HG03064 (cell line): Measurements from ENCODE around the gene TMEM51.

Source experiments
- ATAC-seq: cut with Tn5 transposase; IDR thresholded peaks from one replicate; pipeline ENCODE4 v1.9.1; 2021; ENCODE audit warnings: low read depth; ENCODE audit not compliant: unreplicated experiment

TMEM51 gene

DNA sequence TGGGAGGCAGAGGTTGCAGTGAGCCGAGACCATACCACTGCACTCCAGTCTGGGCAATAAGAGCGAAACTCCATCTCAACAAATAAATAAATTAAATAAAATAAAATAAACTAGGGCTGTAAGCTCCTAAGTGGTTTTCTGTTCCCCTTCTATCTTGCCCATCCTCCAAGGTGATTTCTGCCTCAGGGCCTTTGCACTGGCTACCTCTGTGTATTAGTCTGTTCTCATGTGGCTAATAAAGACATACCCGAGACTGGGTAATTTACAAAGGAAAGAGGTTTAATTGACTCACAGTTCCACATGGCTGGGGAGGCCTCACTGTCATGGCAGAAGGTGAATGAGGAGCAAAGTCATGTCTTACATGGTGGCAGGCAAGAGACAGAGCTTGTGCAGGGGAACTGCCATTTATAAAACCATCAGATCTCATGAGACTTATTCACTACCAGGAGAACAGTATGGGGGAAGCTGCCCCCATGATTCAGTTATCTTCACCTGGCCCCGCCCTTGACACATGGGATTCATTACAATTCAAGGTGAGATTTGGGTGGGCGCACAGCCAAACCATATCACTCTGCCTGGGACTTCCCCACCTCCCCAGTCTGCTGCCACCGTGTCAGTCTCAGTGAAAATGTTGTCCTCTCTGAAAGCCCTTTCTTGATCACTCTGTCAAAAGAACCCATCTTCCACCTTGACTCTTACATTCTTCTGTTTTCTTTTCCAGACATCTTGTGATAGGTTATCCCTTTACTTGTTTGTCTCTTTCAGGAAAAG, 22.0 kb downstream of the TMEM51 start:
- peak; percentile 14 for ATAC-seq

GRCh38 chr1:15176120-15176519, 22.6 kb downstream of the TMEM51 start:
- peak; percentile 76 for ATAC-seq

- no peak for ATAC-seq
These were observed 23.5 kb downstream of the TMEM51 start for GRCh38 chr1:15176898-15177665.

- ATAC-seq: no peak
These were observed 24.2 kb downstream of the TMEM51 start for GRCh38 chr1:15177710-15178166.

DNA sequence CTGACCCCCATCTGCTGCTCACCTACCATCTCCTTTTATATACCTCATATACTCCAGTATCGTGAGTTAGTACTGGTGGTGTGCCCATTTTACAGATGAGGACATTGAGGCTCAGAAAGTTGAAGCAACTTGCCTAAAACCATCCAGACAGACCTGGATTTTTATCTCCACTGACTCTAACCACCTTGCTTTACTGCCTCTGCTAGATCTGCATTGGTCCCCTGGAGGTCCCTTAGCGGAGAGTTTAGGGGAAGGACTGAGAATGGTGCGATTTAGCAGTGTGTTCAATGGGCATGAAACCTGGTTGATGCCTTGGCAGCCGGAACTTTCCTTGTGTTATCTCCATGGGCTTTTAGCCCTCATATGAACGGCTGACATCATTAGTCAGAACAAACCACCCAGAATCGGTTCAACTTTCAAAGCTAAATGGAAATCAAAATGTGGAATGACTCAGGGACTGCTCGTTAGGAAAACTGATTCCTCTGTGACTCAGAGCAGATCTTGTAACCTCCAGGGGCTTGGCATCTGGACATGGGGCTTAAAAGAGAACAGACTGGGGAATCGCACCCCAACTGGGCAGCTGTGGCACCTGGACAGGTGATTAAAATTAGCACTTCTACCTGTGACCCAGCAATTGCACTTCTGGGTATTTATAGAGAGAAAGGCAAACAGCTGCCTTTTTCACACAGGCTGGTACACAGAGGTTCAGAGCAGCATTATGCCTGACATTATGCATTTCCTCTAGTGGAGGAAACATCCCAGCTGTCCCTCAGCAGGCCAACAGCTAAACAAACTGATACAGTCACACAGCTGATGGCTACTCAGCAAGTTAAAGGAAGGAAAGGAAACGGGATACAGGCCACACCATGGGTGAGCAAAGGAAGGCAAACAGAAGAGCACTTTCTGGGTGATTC, 25.3 kb downstream of the TMEM51 start:
- ATAC-seq: no peak

DNA sequence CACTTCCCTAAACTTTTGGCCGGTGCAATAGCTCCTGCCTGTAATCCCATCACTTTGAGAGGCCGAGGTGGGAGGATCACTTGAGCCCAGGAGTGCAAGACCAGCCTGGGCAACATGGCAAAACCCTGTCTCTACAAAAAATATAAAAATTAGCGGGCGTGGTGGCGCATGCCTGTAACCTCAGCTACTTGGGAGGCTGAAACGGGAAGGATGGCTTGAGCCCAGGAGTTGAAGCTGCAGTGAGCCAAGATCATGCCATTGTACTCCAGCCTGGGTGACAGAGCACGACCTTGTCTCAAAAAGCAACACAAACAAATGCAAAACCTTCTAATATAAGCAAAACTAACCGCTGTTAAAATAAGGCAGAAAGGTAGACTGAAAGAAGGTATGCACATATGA, 25.9 kb downstream of the TMEM51 start:
- no peak for ATAC-seq

DNA sequence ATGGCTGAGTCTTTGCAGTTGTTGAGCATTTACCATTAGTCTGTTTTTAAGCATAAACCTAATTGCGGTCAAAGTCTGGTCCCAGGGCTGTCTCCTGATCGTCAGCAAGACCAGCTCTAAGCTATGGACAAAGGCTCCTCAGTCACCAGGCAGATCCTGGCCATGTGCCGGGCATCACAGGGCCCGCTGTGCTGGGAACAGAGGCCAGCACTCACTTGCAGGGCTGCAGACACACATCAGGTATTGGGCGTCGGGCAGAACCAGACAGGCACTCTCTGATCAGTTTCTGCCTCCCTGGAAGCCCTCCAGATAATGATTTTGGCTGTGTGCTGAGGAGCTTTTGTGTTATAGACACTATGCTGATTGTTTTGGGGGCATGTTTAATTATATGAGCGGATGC, 26.6 kb downstream of the TMEM51 start:
- no peak for ATAC-seq

GRCh38 chr1:15180945-15181523, 27.5 kb downstream of the TMEM51 start:
- no peak for ATAC-seq

DNA sequence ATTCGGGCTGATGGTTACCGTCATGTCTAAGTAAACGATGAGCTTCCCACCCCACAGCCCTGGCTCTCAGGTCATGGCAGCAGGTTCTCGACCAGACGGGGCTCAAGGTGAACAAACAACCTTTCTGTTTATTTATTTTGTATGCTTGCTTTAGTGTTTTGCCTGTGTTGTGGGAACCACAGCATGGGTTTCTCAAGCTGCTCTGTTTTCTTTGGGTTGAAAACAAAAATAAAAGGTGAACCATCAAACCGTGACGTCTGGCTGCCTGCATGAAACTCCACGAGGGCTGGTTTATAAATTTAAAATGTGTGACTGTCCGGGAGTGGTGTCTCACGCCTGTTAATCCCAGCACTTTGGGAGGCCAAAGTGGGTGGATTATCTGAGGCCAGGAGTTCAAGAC, 28.0 kb downstream of the TMEM51 start:
- ATAC-seq: no peak

- no peak for ATAC-seq
These were observed 31.1 kb downstream of the TMEM51 start for GRCh38 chr1:15184436-15185241.

DNA sequence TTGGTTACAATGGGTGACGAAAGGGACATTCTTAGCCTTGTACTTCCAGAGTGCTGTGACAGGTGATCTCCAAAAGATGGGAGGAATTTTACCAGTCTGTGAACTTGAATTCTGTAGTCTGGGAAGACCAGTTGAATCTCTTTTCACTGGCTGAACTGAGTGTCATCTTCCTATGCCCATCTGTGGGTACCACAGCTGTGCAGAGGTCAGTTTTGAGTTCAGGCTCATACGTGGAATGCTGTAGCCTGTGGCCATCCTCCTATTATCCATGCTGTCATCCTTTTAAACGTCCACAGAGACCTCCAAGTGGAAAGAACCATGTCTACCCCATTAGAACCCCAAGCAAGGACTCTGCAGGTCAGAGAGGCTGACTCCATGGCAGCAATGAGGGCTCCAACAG, 32.1 kb downstream of the TMEM51 start:
- ATAC-seq: no peak

DNA sequence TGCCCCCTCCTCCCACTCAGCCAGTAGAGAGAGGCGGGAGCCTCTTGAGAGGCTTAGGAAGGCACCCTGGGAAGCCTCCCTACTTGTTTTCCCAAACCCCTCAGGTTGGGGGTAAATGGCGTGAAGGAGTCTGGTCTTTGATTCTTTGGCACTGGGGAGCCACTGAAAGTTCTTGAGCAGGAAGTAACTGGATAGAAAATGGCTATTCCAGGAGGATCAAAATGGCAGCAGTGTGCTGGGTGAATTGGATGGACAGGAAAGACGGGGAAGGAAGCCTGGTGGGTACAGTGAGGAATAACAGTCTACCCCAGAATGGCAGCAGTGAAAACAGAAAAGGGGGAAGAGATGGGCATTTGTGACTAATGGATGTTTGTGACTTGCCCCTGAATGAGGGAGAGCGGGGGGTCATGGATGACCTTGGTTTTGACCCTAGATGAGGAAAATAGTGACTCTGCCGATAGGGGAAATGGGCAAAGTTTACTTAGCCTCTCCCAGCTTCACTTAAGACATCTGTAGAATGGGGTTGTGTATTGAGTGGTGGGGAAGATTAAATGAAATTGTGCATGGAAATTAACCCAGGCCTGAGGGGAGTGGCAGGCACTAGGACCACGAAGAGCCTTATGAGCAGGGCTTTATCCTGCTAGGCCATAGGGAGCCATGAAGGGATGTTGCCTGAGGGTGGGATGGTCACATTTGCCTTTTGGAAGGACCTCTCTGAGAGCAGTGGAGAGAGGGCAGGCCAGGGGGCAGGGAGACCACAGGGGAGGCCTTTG, 32.7 kb downstream of the TMEM51 start:
- no peak for ATAC-seq

DNA sequence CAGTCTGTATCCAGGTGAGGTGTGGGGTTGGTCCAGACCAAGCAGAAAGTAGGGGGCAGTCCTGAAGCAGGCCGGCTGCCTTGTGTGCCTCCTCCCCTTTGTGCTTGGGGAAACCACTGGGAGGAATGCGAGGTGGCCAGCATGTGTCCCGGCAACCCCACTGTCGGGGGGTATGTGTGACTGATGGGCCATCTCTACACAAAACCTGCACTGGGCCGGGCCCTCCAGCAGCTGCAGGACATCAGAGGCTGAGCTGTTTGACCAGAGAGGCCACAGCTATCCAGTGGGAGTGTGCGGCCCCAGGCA, 33.3 kb downstream of the TMEM51 start:
- no peak for ATAC-seq

DNA sequence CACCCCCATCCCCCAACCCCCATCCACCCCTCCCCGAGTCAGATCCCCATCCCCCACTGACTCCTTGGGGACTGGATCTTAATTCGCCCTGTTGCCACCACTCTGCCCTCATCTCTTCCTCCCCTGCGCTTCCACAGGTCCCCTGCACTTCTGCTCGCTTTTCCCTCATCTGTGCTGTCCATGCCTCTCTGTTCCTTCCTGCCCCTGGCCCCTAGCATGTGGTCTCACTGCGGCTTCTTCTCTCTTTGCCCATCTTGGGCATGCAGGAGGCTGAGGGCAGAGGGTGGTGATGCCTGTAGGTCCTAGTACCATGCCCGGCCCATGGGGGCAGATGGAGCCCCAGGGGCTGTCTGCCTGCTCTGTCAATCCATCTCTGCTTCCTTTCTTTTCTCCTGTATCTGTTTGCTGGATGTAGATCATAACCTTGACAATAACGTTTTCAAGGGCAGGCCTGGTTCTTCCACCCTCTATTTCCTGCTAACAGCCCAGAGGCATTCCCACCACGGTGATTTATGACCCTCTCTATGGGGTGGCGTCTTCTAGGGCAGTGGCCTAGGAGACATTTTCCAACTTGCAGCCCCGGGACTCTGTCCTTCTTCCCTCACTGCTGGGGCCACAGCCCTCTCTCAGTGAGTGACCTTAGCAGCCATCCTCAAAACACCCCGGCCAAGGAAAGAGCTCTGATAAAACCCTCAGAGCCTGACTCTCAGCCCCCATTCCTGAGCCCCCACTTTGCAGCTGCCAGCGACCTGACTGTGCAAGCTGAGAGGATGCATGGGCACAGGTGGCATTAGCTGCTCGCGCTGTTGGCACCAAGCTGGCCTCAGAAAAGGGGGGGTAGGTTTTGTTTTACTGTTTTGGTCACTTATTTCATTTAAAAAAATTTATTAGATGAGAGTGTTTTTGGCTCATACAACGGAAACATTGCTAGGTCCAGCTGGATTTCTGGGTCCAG, 33.9 kb downstream of the TMEM51 start:
- no peak for ATAC-seq

GRCh38 chr1:15188130-15188524, 34.6 kb downstream of the TMEM51 start:
- ATAC-seq: no peak

DNA sequence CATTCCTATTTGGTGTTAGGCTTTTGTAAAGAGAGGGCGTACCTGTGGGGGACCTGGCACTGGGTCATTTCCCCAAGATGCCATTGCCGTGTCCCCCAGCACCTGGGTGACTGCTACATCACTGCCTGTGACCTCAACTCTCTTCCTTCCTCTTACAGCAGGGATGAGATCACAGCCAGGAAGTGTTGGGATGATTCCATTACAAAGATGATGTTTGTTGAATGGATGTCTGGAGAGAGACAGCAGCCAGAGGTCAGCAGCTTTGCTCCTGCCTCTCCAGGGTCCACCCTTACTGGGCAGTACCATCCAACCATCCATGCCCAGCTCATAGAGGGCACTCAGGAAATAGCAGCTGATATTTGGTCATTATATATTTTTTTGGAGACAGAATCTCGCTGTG, 35.1 kb downstream of the TMEM51 start:
- ATAC-seq: no peak

- no peak for ATAC-seq
These were observed 36.3 kb downstream of the TMEM51 start for GRCh38 chr1:15189692-15190370.

GRCh38 chr1:15191267-15191666, 37.7 kb downstream of the TMEM51 start:
- no peak for ATAC-seq
